ENCODE results near the gene LEMD1. TPM values are rescaled to one million over a fixed set of nuclear protein-coding genes. Genes with fewer than 3 reads are reported as not detected.

LEMD1 gene
- total RNA-seq, 1 donor from 2014 or later: not detected

DNA sequence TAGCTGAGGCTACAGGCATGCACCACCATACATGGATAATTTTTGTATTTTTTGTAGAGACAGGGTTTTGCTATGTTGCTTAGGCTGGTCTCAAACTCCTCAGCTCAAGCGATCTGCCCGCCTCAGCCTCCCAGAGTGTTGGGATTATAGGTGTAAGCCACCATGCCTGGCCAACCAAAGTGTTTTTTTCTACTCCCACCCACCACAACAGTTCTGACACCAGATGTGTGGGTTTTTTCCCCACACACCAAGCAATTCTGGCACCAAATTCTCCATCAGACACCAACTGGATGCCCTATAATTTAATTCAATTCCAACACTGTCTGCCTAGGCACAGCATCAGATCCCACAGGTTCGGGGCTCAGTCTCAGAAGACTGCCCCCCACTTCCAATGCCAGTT, 44.5 kb downstream of the LEMD1 start:
- H3K4me3 ChIP-seq: no peak overlapping the region
- no peaks in the 10 kb centered on the region for H3K27me3 ChIP-seq
- DNase-seq (ENCODE audit: extremely low spot score in 2 of 2): no peak
- no peaks in the 10 kb centered on the region for H3K36me3 ChIP-seq
- H3K9me3 ChIP-seq: no peaks in the 10 kb centered on the region
- no peak overlapping the region for H3K27ac ChIP-seq
- intact Hi-C loops (cut with DNase I): no loop called here
- peaks cover 10% of the 10 kb centered on the region for H3K4me1 ChIP-seq
- no peak for TF ChIP-seq POLR2A (IDR thresholded peaks at IDR 0.05)
- TF ChIP-seq POLR2AphosphoS5 (IDR thresholded peaks at IDR 0.05; ENCODE audit: insufficient read depth in 1 of 2, low read depth in 1 of 2): no peak
- TF ChIP-seq CTCF (IDR thresholded peaks at IDR 0.05): no peak

GRCh38 chr1:205376739-205377138, 45.1 kb downstream of the LEMD1 start:
- Histone ChIP-seq H3K4me1 (peaks cover 10% of the 10 kb centered on the region), H3K4me3 (no peak overlapping the region), H3K9me3 (no peaks in the 10 kb centered on the region), H3K27me3 (no peaks in the 10 kb centered on the region), H3K27ac (no peak overlapping the region), H3K36me3 (no peaks in the 10 kb centered on the region)
- TF ChIP-seq CTCF (IDR thresholded peaks at IDR 0.05): no peak
- peak in 1 of 2 donors; percentile 52 for TF ChIP-seq POLR2AphosphoS5 (IDR thresholded peaks at IDR 0.05; ENCODE audit: insufficient read depth in 1 of 2, low read depth in 1 of 2)
- TF ChIP-seq POLR2A (IDR thresholded peaks at IDR 0.05): no peak
- no peak for DNase-seq (ENCODE audit: extremely low spot score in 2 of 2)
- intact Hi-C loops (cut with DNase I): no loop called here

- DNase-seq (ENCODE audit: extremely low spot score in 2 of 2): no peak
- intact Hi-C loops (cut with DNase I): no loop called here
- H3K9me3 ChIP-seq: no peaks in the 10 kb centered on the region
- H3K4me3 ChIP-seq: no peak overlapping the region
- H3K4me1 ChIP-seq: peaks cover 10% of the 10 kb centered on the region
- no peaks in the 10 kb centered on the region for H3K27me3 ChIP-seq
- TF ChIP-seq POLR2A (IDR thresholded peaks at IDR 0.05) (no peak), POLR2AphosphoS5 (IDR thresholded peaks at IDR 0.05; ENCODE audit: insufficient read depth in 1 of 2, low read depth in 1 of 2) (no peak), CTCF (IDR thresholded peaks at IDR 0.05) (no peak)
- no peak overlapping the region for H3K27ac ChIP-seq
- no peaks in the 10 kb centered on the region for H3K36me3 ChIP-seq
These were observed 45.9 kb downstream of the LEMD1 start for GRCh38 chr1:205375835-205376545.

- Histone ChIP-seq H3K4me3 (no peak overlapping the region), H3K27ac (no peak overlapping the region), H3K4me1 (peaks cover 10% of the 10 kb centered on the region), H3K9me3 (no peaks in the 10 kb centered on the region), H3K36me3 (no peaks in the 10 kb centered on the region), H3K27me3 (no peaks in the 10 kb centered on the region)
- DNase-seq (ENCODE audit: extremely low spot score in 2 of 2): no peak
- TF ChIP-seq CTCF (IDR thresholded peaks at IDR 0.05): no peak
- no peak for TF ChIP-seq POLR2A (IDR thresholded peaks at IDR 0.05)
- no peak for TF ChIP-seq POLR2AphosphoS5 (IDR thresholded peaks at IDR 0.05; ENCODE audit: insufficient read depth in 1 of 2, low read depth in 1 of 2)
- intact Hi-C loops (cut with DNase I): no loop called here
These were observed 47.4 kb downstream of the LEMD1 start for GRCh38 chr1:205374210-205375078.

DNA sequence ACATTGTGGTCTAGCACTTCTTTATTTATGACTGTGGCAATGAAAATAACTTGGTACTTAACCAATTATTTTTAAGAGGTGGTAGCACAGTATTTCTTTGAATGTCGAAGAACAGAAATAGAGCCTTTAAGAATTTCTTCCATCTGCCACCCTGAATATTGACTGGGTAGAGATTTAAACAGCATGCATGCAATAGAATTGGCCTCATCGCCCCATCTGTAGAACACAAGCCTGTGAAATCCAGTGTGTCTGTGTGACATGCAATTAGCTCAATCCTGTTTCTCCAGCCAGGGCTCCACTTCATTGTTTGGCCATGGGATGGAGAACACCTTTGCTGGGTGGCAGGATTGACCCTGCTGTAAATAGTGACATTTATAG, 48.1 kb downstream of the LEMD1 start:
- Histone ChIP-seq H3K4me3 (no peak overlapping the region), H3K9me3 (no peaks in the 10 kb centered on the region), H3K27me3 (no peaks in the 10 kb centered on the region), H3K36me3 (no peaks in the 10 kb centered on the region), H3K27ac (no peak overlapping the region), H3K4me1 (peaks cover 10% of the 10 kb centered on the region)
- intact Hi-C loops (cut with DNase I): no loop called here
- TF ChIP-seq POLR2A (IDR thresholded peaks at IDR 0.05) (no peak), CTCF (IDR thresholded peaks at IDR 0.05) (no peak), POLR2AphosphoS5 (IDR thresholded peaks at IDR 0.05; ENCODE audit: insufficient read depth in 1 of 2, low read depth in 1 of 2) (no peak)
- no peak for DNase-seq (ENCODE audit: extremely low spot score in 2 of 2)

Data from vagina (tissue), 2 donors.